ENCODE data around the gene KANSL3.

The KANSL3 gene

GRCh38 chr2:96577501-96577900 lies 60.6 kb downstream of the KANSL3 start:
- ChIA-PET CTCF (interaction anchor here (0.8 to 1.3 kb wide), 3 partner anchors 9 to 23 kb away, joined by 4 to 6 read pairs (median 4); no protein-coding TSS in a partner anchor), POLR2A (no interaction called here)
- DNase-seq (ENCODE audit: extremely low spot score) = no peak
- TF ChIP-seq CTCF (IDR thresholded peaks at IDR 0.05; ENCODE audit: control extremely low read depth, extremely low read depth, low read depth, missing control alignments) = no peak

- CTCF ChIA-PET = interaction anchor here (1.3 to 1.6 kb wide), 3 partner anchors 10 to 67 kb away, joined by 3 to 4 read pairs (median 4); no protein-coding TSS in a partner anchor
- POLR2A ChIA-PET = no interaction called here
Measured at GRCh38 chr2:96575785-96576456, 62.2 kb downstream of the KANSL3 start.

GRCh38 chr2:96574364-96574763 lies 63.7 kb downstream of the KANSL3 start:
- ChIA-PET CTCF (interaction anchor here (1.6 kb wide), 1 partner anchor 12 kb away, joined by 3 read pairs; no protein-coding TSS in a partner anchor), POLR2A (no interaction called here)
- DNase-seq (ENCODE audit: extremely low spot score) = no peak
- no peak for TF ChIP-seq CTCF (IDR thresholded peaks at IDR 0.05; ENCODE audit: control extremely low read depth, extremely low read depth, low read depth, missing control alignments)

More at GRCh38 chr2:96575785-96576456, 62.2 kb downstream of the KANSL3 start:
- TF ChIP-seq CTCF (IDR thresholded peaks at IDR 0.05; ENCODE audit: control extremely low read depth, extremely low read depth, low read depth, missing control alignments) = no peak
- no peak for DNase-seq (ENCODE audit: extremely low spot score)

GRCh38 chr2:96568094-96568493 lies 70.0 kb downstream of the KANSL3 start:
- POLR2A ChIA-PET = no interaction called here
- TF ChIP-seq CTCF (IDR thresholded peaks at IDR 0.05; ENCODE audit: control extremely low read depth, extremely low read depth, low read depth, missing control alignments) = no peak
- CTCF ChIA-PET = interaction anchor here (2.5 to 8.3 kb wide), 2 partner anchors 13 to 26 kb away, joined by 7 to 80 read pairs; no protein-coding TSS in a partner anchor
- DNase-seq (ENCODE audit: extremely low spot score) = no peak

- TF ChIP-seq CTCF (IDR thresholded peaks at IDR 0.05; ENCODE audit: control extremely low read depth, extremely low read depth, low read depth, missing control alignments) = no peak
- ChIA-PET CTCF (interaction anchor here (1.4 to 8.3 kb wide), 3 partner anchors 10 to 24 kb away, joined by 4 to 80 read pairs (median 9); no protein-coding TSS in a partner anchor), POLR2A (no interaction called here)
- DNase-seq (ENCODE audit: extremely low spot score) = no peak
Measured at GRCh38 chr2:96565111-96565510, 73.0 kb downstream of the KANSL3 start.

GRCh38 chr2:96564563-96564962 lies 73.5 kb downstream of the KANSL3 start:
- ChIA-PET POLR2A (no interaction called here), CTCF (interaction anchor here (2.5 to 8.3 kb wide), 2 partner anchors 9 to 15 kb away, joined by 9 to 80 read pairs; no protein-coding TSS in a partner anchor)
- no peak for DNase-seq (ENCODE audit: extremely low spot score)
- no peak for TF ChIP-seq CTCF (IDR thresholded peaks at IDR 0.05; ENCODE audit: control extremely low read depth, extremely low read depth, low read depth, missing control alignments)
